GM10248 (cell line): ENCODE data around the gene GALNT15.

Experiments used
- CTCF ChIA-PET: fragments of 300-600 bp; sonication (Branson Sonifier 250); formaldehyde crosslinking; extraction: SDS; loops from one replicate; lab custom pipeline; 2021; ENCODE audit warnings: antibody characterized with exemption; lab: Yijun Ruan, JAX
- POLR2A ChIA-PET: fragments of 350-650 bp; sonication (Branson Sonifier 250); formaldehyde crosslinking; extraction: SDS; loops from one replicate; lab custom pipeline; 2020; ENCODE audit warnings: antibody characterized with exemption; lab: Yijun Ruan, JAX
- DNase-seq: peaks from one replicate; pipeline ENCODE4 v3.0.0; 2012; ENCODE audit errors: extremely low spot score
- CTCF ChIP-seq: IDR thresholded peaks from 2 replicates; pipeline ENCODE4 v1.5.1; 2012; ENCODE audit warnings: mild to moderate bottlenecking, low read depth; ENCODE audit errors: extremely low read depth, missing control alignments, control extremely low read depth

Gene GALNT15

GRCh38 chr3:16233806-16234205, 59.3 kb downstream of the GALNT15 start:
- no peak for TF ChIP-seq CTCF
- CTCF ChIA-PET: interaction anchor here (1.2 to 1.8 kb wide), 2 partner anchors 14 to 17 kb away, joined by 3 to 4 read pairs; no protein-coding TSS in a partner anchor
- DNase-seq: no peak
- POLR2A ChIA-PET: no interaction called here

- CTCF ChIA-PET: interaction anchor here (1.0 to 1.8 kb wide), 3 partner anchors 13 to 185 kb away, joined by 3 to 4 read pairs (median 4); no protein-coding TSS in a partner anchor
- no peak for TF ChIP-seq CTCF
- POLR2A ChIA-PET: no interaction called here
- no peak for DNase-seq
Observed at GRCh38 chr3:16234281-16234680, 59.8 kb downstream of the GALNT15 start.

GRCh38 chr3:16236030-16236639, 61.7 kb downstream of the GALNT15 start:
- no peak for TF ChIP-seq CTCF
- ChIA-PET CTCF (no interaction called here), POLR2A (no interaction called here)
- DNase-seq: no peak

GRCh38 chr3:16236856-16237393, 62.4 kb downstream of the GALNT15 start:
- DNase-seq: no peak
- TF ChIP-seq CTCF: no peak
- CTCF ChIA-PET: no interaction called here
- POLR2A ChIA-PET: no interaction called here

GRCh38 chr3:16239086-16239770, 64.7 kb downstream of the GALNT15 start:
- no peak for TF ChIP-seq CTCF
- POLR2A ChIA-PET: no interaction called here
- DNase-seq: no peak
- CTCF ChIA-PET: no interaction called here

GRCh38 chr3:16239780-16240179, 65.3 kb downstream of the GALNT15 start:
- DNase-seq: no peak
- no peak for TF ChIP-seq CTCF
- CTCF ChIA-PET: no interaction called here
- POLR2A ChIA-PET: no interaction called here
